ENCODE results near the gene ZFAND3. TPM values are rescaled to one million over a fixed set of nuclear protein-coding genes. Genes with fewer than 3 reads are reported as not detected.

The ZFAND3 gene
- total and polyA plus RNA-seq, 2 experiments from 2014 or later = 16.9 to 28.2 TPM

- no peak for DNase-seq (ENCODE audit: low spot score)
Measured at GRCh38 chr6:38183856-38184584, 364.5 kb downstream of the ZFAND3 start.

More at GRCh38 chr6:38183856-38184584, 364.5 kb downstream of the ZFAND3 start:
- no peak overlapping the region for H3K4me3 ChIP-seq
- Mint-ChIP-seq H3K27me3 (ENCODE audit: insufficient read depth, low read depth, poor library complexity) (peaks cover 13% of the 10 kb centered on the region), H3K27ac (no peak overlapping the region), H3K9me3 (no peaks in the 10 kb centered on the region), H3K36me3 (ENCODE audit: low read depth) (no peaks in the 10 kb centered on the region), H3K4me3 (no peak overlapping the region), H3K4me1 (peaks cover 16% of the 10 kb centered on the region)
- H3K27ac ChIP-seq (ENCODE audit: low read depth) = no peak overlapping the region
- no peaks in the 10 kb centered on the region for H3K79me2 ChIP-seq (replicated peaks; ENCODE audit: insufficient read depth)
- no peak overlapping the region for H3K4me2 ChIP-seq
- no peaks in the 10 kb centered on the region for H3K9me2 ChIP-seq (ENCODE audit: insufficient read depth)
- H4K20me1 ChIP-seq (replicated peaks; ENCODE audit: insufficient read depth) = no peaks in the 10 kb centered on the region
- no peaks in the 10 kb centered on the region for H3F3A ChIP-seq (replicated peaks; ENCODE audit: low read depth)
- H3K4me1 ChIP-seq (ENCODE audit: insufficient read depth) = peaks cover 11% of the 10 kb centered on the region
- TF ChIP-seq CTCF (conservative IDR thresholded peaks at IDR 0.05; ENCODE audit: low read depth in 2 of 2) (no peak), POLR2AphosphoS5 (IDR thresholded peaks at IDR 0.05; ENCODE audit: low read depth) (no peak), ZNF114 (CRISPR knock-in tag; IDR thresholded peaks at IDR 0.05) (no peak), ZNF462 (CRISPR knock-in tag; IDR thresholded peaks at IDR 0.05) (no peak), CREB1 (CRISPR knock-in tag; IDR thresholded peaks at IDR 0.05; ENCODE audit: low read depth) (no peak)
- ATAC-seq = peak; percentile 14; the same call in 2 of the 3 replicates
- H3K36me3 ChIP-seq (ENCODE audit: insufficient read depth) = no peaks in the 10 kb centered on the region
- no peaks in the 10 kb centered on the region for H3K27me3 ChIP-seq (ENCODE audit: insufficient read depth)
- H2AFZ ChIP-seq = no peak overlapping the region

Data from GM23338 (cell line).